ENCODE results near the gene C21orf91.

GRCh38 chr21:17854745-17855144 lies 35.6 kb upstream of the C21orf91 start:
- TF ChIP-seq CTCF (IDR thresholded peaks at IDR 0.05) (no peak), ZFX (IDR thresholded peaks at IDR 0.05; ENCODE audit: borderline replicate concordance) (no peak)

Measured in 22Rv1 (cell line).